IMR-90 (cell line): ENCODE results near the gene STX5. TPM values are rescaled to one million over a fixed set of nuclear protein-coding genes. Genes with fewer than 3 reads are reported as not detected.

Source experiments
- ATAC-seq: fragments of 200-7000 bp; cut with Tn5 transposase; 2 replicates; pipeline ENCODE4 v1.9.1; 2020; ENCODE audit warnings: low read depth, mild to moderate bottlenecking, moderate library complexity
- BruUV-seq: library from RNA; stranded (reverse); fragments of 400-500 nt; replicated peaks from 2 replicates; lab custom pipeline; 2021; lab: Mats Ljungman, UMichigan
- CTCF ChIA-PET: fragments of 300-600 bp; formaldehyde crosslinking; extraction: SDS; loops from one replicate; lab custom pipeline; 2021; ENCODE audit warnings: antibody characterized with exemption; lab: Yijun Ruan, JAX
- POLR2A ChIA-PET: fragments of 300-600 bp; sonication (Branson Sonifier 250); formaldehyde crosslinking; loops from one replicate; lab custom pipeline; 2022; ENCODE audit warnings: antibody characterized with exemption; ENCODE audit not compliant: unreplicated experiment; lab: Charles Lee
- DNase-seq: peaks from one replicate; pipeline ENCODE4 v3.0.0; 2013
- H2AFZ ChIP-seq: replicated peaks from 2 replicates; pipeline ENCODE3; 2013; ENCODE audit warnings: low read length, mild to moderate bottlenecking; ENCODE audit not compliant: poor library complexity
- H2AK5ac ChIP-seq: 2 replicates; pipeline ENCODE4 v1.6.1; 2013; ENCODE audit warnings: low read depth, low read length, inconsistent platforms
- H2AK9ac ChIP-seq: replicated peaks from 2 replicates; pipeline ENCODE3; 2013; ENCODE audit warnings: mild to moderate bottlenecking, low read depth, low read length, moderate library complexity; ENCODE audit not compliant: poor library complexity
- H2BK120ac ChIP-seq: 2 replicates; pipeline ENCODE4 v1.6.1; 2013; ENCODE audit warnings: low read depth, low read length, inconsistent platforms
- H2BK15ac ChIP-seq: 3 replicates; pipeline ENCODE4 v1.6.1; 2013; ENCODE audit warnings: low read depth, low read length, inconsistent platforms
- H2BK20ac ChIP-seq: 2 replicates; pipeline ENCODE4 v1.6.1; 2013; ENCODE audit warnings: low read depth, mild to moderate bottlenecking, inconsistent platforms, low read length, moderate library complexity
- H2BK5ac ChIP-seq: 2 replicates; pipeline ENCODE4 v1.6.1; 2013; ENCODE audit warnings: mild to moderate bottlenecking, low read depth, low read length, inconsistent platforms; ENCODE audit not compliant: poor library complexity, severe bottlenecking
- H3K14ac ChIP-seq: replicated peaks from 2 replicates; pipeline ENCODE4 v1.6.1; 2013; ENCODE audit warnings: low read depth, low read length, inconsistent platforms
- H3K18ac ChIP-seq: 2 replicates; pipeline ENCODE4 v1.6.1; 2013; ENCODE audit warnings: low read depth, low read length, control low read depth
- H3K23ac ChIP-seq: 2 replicates; pipeline ENCODE4 v1.6.1; 2013; ENCODE audit warnings: low read depth, low read length, inconsistent platforms
- H3K27ac ChIP-seq: 2 replicates; pipeline ENCODE4 v1.5.1; 2013; ENCODE audit warnings: mild to moderate bottlenecking, control low read depth, low read length; ENCODE audit not compliant: insufficient read depth
- H3K27me3 ChIP-seq: 2 replicates; pipeline ENCODE4 v1.6.1; 2013; ENCODE audit warnings: low read length; ENCODE audit not compliant: control insufficient read depth, insufficient read depth
- H3K36me3 ChIP-seq: 2 replicates; pipeline ENCODE4 v1.6.1; 2013; ENCODE audit warnings: low read length, mixed read lengths; ENCODE audit not compliant: control insufficient read depth, insufficient read depth
- H3K4ac ChIP-seq: 2 replicates; pipeline ENCODE4 v1.6.1; 2013; ENCODE audit warnings: low read depth, low read length, inconsistent platforms
- H3K4me1 ChIP-seq: 2 replicates; pipeline ENCODE4 v1.6.1; 2013; ENCODE audit warnings: low read length, mixed read lengths; ENCODE audit not compliant: control insufficient read depth, insufficient read depth
- H3K4me2 ChIP-seq: 2 replicates; pipeline ENCODE4 v1.6.1; 2013; ENCODE audit warnings: low read depth, mild to moderate bottlenecking, control low read depth, low read length, moderate library complexity
- H3K4me3 ChIP-seq: 2 replicates; pipeline ENCODE4 v1.5.1; 2013; ENCODE audit warnings: low read depth, mild to moderate bottlenecking, control low read depth, low read length, moderate library complexity; ENCODE audit not compliant: insufficient read depth
- H3K56ac ChIP-seq: 2 replicates; pipeline ENCODE4 v1.6.1; 2013; ENCODE audit warnings: low read length, inconsistent platforms; ENCODE audit not compliant: insufficient read depth; ENCODE audit errors: extremely low read depth
- H3K79me1 ChIP-seq, 2 experiments: 2 replicates each; pipeline ENCODE4 v1.6.1; 2013; ENCODE audit warnings: low read length in 2 of 2, inconsistent platforms in 1 of 2, low read depth in 1 of 2
- H3K9ac ChIP-seq: 2 replicates; pipeline ENCODE4 v1.6.1; 2013; ENCODE audit warnings: low read depth, low read length, control low read depth
- H3K9me1 ChIP-seq: 2 replicates; pipeline ENCODE4 v1.6.1; 2013; ENCODE audit warnings: low read length, inconsistent platforms; ENCODE audit not compliant: insufficient read depth
- H3K9me3 ChIP-seq: 2 replicates; pipeline ENCODE4 v1.6.1; 2013; ENCODE audit warnings: low read length; ENCODE audit not compliant: control insufficient read depth, insufficient read depth
- H4K20me1 ChIP-seq: 2 replicates; pipeline ENCODE4 v1.6.1; 2013; ENCODE audit warnings: low read length, inconsistent platforms; ENCODE audit not compliant: insufficient read depth
- H4K5ac ChIP-seq: 2 replicates; pipeline ENCODE4 v1.6.1; 2013; ENCODE audit warnings: mild to moderate bottlenecking, low read depth, low read length, control low read depth
- H4K8ac ChIP-seq, 2 experiments: 2 replicates each; pipeline ENCODE4 v1.6.1; 2013; ENCODE audit warnings: low read depth in 2 of 2, low read length in 2 of 2, control low read depth in 1 of 2, inconsistent platforms in 1 of 2
- H4K91ac ChIP-seq: 2 replicates; pipeline ENCODE4 v1.6.1; 2013; ENCODE audit warnings: low read depth, low read length, inconsistent platforms; ENCODE audit not compliant: insufficient read depth
- CHD1 ChIP-seq: IDR thresholded peaks from 2 replicates; pipeline ENCODE4 v1.6.1; 2012; ENCODE audit warnings: low read depth, low read length, improper control_type of control experiment
- CTCF ChIP-seq: conservative IDR thresholded peaks from 2 replicates; pipeline ENCODE4 v1.5.1; 2012; ENCODE audit warnings: mild to moderate bottlenecking, low read depth, low read length, improper control_type of control experiment
- ELK1 ChIP-seq: fragments of 150-350 bp; IDR thresholded peaks from 2 replicates; pipeline ENCODE4 v1.6.1; 2016; ENCODE audit warnings: low read depth, mild to moderate bottlenecking, low read length, moderate library complexity, borderline replicate concordance
- FOS ChIP-seq: fragments of 150-350 bp; IDR thresholded peaks from 2 replicates; pipeline ENCODE4 v1.6.1; 2016; ENCODE audit warnings: low read depth, low read length
- MAZ ChIP-seq: IDR thresholded peaks from 2 replicates; pipeline ENCODE4 v1.6.1; 2012; ENCODE audit warnings: low read depth, mild to moderate bottlenecking, low read length, improper control_type of control experiment, moderate library complexity, borderline replicate concordance
- MXI1 ChIP-seq: IDR thresholded peaks from 2 replicates; pipeline ENCODE4 v1.6.1; 2012; ENCODE audit warnings: low read depth, mild to moderate bottlenecking, low read length, moderate library complexity, borderline replicate concordance
- NFE2L2 ChIP-seq: fragments of 150-350 bp; IDR thresholded peaks from 2 replicates; pipeline ENCODE4 v1.6.1; 2016; ENCODE audit warnings: low read depth, mild to moderate bottlenecking, low read length
- POLR2A ChIP-seq: IDR thresholded peaks from 2 replicates; pipeline ENCODE4 v1.6.1; 2012; ENCODE audit warnings: mild to moderate bottlenecking, low read depth, low read length
- RFX5 ChIP-seq: IDR thresholded peaks from 2 replicates; pipeline ENCODE4 v1.8.0; 2012; ENCODE audit warnings: low read depth, mild to moderate bottlenecking, low read length, moderate library complexity
- SMC3 ChIP-seq: fragments of 150-350 bp; IDR thresholded peaks from 2 replicates; pipeline ENCODE4 v1.6.1; 2016; ENCODE audit warnings: low read depth, mild to moderate bottlenecking, antibody characterized with exemption, low read length, moderate library complexity
- USF2 ChIP-seq: fragments of 150-350 bp; IDR thresholded peaks from 2 replicates; pipeline ENCODE4 v1.6.1; 2017; ENCODE audit warnings: mild to moderate bottlenecking, antibody characterized with exemption, low read length, low read depth
- WGBS, 2 experiments: methylation state at CpG; one replicate each; pipeline versions ENCODE4 v1.1.5 to v1.1.7; 2013; ENCODE audit warnings: missing lambda C conversion rate in 2 of 2; ENCODE audit not compliant: insufficient read length in 1 of 2; ENCODE audit errors: extremely low coverage in 2 of 2; 5-methylcytosine and 5-hydroxymethylcytosine counted together
- dilution Hi-C: fragments of 300-500 bp; cut with HindIII; formaldehyde crosslinking; loops from one replicate; pipeline ENCODE4 v1.14.3; 2018; ENCODE audit warnings: low sequenced_read_pairs; ENCODE audit not compliant: unreplicated experiment
- in situ Hi-C: fragments of 300-500 bp; cut with MboI; formaldehyde crosslinking; loops from 3 replicates; pipeline ENCODE4 v1.14.3; 2019; ENCODE audit warnings: low sequenced_read_pairs, inconsistent platforms, mixed read lengths
- intact Hi-C: fragments of 100-400 bp; cut with micrococcal nuclease; formaldehyde crosslinking; loops from 2 replicates; pipeline ENCODE4 v1.10.0; 2022
- polyA plus RNA-seq, 3 experiments: library from polyadenylated mRNA; depleted of rRNA; stranded (reverse); fragments of >200 nt; gene quantifications; 2 replicates each; pipeline ENCODE4 v1.2.3, GENCODE V29; 2012; ENCODE audit warnings: low replicate concordance in 1 of 3
- total RNA-seq: library from RNA; depleted of rRNA; stranded (reverse); fragments of >200 nt; gene quantifications from 2 replicates; pipeline ENCODE4 v1.2.3, GENCODE V29; 2012

STX5 gene
- total and polyA plus RNA-seq, 2 of the 4 experiments (the other 2 are of a cell fraction): 43.1 to 49.5 TPM

- H3K56ac ChIP-seq: no peak overlapping the region
- DNase-seq: no peak
- H3K27ac ChIP-seq: no peak overlapping the region
- H3K9me1 ChIP-seq: no peaks in the 10 kb centered on the region
- no peak overlapping the region for H3K14ac ChIP-seq
- H3K9me3 ChIP-seq: no peaks in the 10 kb centered on the region
- no peak overlapping the region for H3K23ac ChIP-seq
- H3K4ac ChIP-seq: no peak overlapping the region
- BruUV-seq: no TSS peak
- no peaks in the 10 kb centered on the region for H4K20me1 ChIP-seq
- no peak overlapping the region for H2BK20ac ChIP-seq
- ChIA-PET CTCF (interaction anchor here (0.6 to 0.9 kb wide), 3 partner anchors 11 to 31 kb away, joined by 3 read pairs; no protein-coding TSS in a partner anchor), POLR2A (no interaction called here)
- H3K27me3 ChIP-seq: no peaks in the 10 kb centered on the region
- no peak overlapping the region for H3K18ac ChIP-seq
- dilution Hi-C loops (no loop called here), in situ Hi-C loops (no loop called here), intact Hi-C loops (no loop called here)
- H2BK15ac ChIP-seq: no peak overlapping the region
- H3K4me2 ChIP-seq: no peak overlapping the region
- H3K36me3 ChIP-seq: peaks cover 56% of the 10 kb centered on the region
- H4K8ac ChIP-seq: no peak overlapping the region
- peaks cover 0 to 3% of the 10 kb centered on the region in 2 experiments; a peak in 2 of 4 replicates for H3K79me1 ChIP-seq
- TF ChIP-seq CTCF: no peak
- TF ChIP-seq POLR2A: no peak
- no peak for TF ChIP-seq NFE2L2
- no peak for TF ChIP-seq SMC3
- no peak for TF ChIP-seq MAZ
- TF ChIP-seq USF2: no peak
- TF ChIP-seq FOS: no peak
- no peak for TF ChIP-seq ELK1
- no peak for TF ChIP-seq RFX5
- no peak for TF ChIP-seq MXI1
- TF ChIP-seq CHD1: no peak
- H3K4me3 ChIP-seq: no peak overlapping the region
- H2BK120ac ChIP-seq: no peak overlapping the region
- no peak overlapping the region for H2AFZ ChIP-seq
- no peaks in the 10 kb centered on the region for H3K4me1 ChIP-seq
- no peak overlapping the region for H2AK5ac ChIP-seq
- no peak overlapping the region for H2BK5ac ChIP-seq
- no peak overlapping the region for H3K9ac ChIP-seq
- no peak overlapping the region for H4K91ac ChIP-seq
- no peak overlapping the region for H2AK9ac ChIP-seq
- 84% methylated on average over 3 of the region's 4 CpGs; no CpG with 5 or more reads in 1 of the 2 experiments for WGBS, 2 experiments
- no peak for ATAC-seq
- no peak overlapping the region for H4K5ac ChIP-seq
Observed at GRCh38 chr11:62817129-62817528, 14.7 kb downstream of the STX5 start.
